ENCODE measurements around the gene HBQ1.
"Not testable (repeated sequence)": the region's sequence is repeated elsewhere in the genome, so short reads cannot be mapped to it uniquely, and the experiment has no call there.

HBQ1 gene

DNA sequence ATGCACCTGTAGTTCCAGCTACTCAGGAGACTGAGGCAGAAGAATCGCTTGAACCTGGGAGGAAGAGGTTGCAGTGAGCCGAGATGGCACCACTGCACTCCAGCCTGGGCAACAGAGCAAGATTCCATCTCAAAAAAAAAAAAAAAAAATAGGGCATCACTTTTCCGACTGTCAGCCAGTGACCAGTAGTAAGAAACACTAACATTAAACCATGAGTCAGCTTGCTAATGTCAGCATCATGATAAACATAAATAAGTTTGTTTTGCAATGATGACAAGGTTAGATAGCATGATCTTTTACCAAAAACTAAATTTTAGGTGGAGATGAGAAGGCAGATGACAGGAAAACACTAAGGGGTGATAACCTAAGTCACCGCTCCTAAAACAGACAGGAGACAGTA, 29.1 kb downstream of the HBQ1 start:
- DNase-seq (ENCODE audit: low spot score): not testable (repeated sequence)

DNA sequence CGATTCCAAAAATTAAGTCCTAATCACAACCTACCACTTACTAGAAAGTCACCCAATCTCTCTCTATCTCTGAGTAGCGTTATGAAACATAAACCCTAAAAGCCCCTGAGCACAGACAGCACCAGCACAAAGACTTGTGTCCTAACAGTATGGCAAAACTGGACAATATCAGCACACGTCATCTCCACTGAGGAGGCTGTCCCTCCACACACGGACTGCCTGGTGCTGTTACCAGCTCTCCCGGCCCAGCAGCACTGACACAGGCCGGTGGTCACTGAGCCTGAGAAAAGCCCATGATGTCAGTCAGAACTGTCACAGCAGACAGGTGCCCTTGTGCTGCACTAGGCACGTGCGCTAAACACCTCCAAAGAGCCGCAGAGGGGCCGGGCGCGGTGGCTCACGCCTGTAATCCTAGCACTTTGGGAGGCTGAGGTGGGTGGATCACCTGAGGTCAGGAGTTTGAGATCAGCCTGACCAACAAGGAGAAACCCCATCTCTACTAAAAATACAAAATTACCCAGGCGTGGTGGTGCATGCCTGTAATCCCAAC, 31.4 kb downstream of the HBQ1 start:
- DNase-seq (ENCODE audit: low spot score): not testable (repeated sequence)

DNA sequence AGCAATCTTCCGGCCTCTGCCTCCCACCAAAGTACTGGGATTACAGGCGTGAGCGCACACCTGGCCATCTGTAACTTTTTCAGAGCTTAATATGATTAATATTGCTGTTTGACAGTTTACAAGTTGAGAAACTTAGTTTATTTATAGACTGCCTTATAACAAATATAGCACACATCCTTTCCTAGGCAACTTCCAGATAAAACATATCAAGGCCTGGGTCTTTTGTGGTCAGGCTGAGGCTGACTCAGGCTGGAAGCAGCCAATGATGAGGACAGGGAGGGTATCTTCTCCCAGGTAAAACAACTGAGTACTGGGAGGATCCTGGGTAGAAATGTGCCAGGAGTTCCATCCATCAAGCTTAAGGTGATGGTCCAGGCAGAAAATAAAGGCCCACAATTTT, 32.7 kb downstream of the HBQ1 start:
- DNase-seq (ENCODE audit: low spot score): no peak

DNA sequence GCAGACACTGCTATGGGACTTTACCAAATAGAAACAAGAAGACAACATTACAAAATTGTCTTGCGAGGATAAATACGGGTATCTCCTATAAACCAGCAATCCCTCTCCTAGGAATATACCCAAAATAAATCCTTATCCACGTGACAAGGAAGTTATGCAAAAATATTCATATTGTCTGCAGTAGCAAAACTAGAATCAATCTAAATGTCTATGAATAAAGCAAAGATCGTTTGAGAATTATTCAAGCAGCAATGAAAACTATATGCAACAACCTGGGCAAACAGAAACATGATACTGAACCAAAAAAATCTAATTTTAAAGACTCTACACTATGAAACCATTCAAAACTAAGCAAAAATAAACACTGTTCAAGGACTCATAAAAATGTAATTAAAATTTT, 39.8 kb downstream of the HBQ1 start:
- no peak for DNase-seq (ENCODE audit: low spot score)

DNA sequence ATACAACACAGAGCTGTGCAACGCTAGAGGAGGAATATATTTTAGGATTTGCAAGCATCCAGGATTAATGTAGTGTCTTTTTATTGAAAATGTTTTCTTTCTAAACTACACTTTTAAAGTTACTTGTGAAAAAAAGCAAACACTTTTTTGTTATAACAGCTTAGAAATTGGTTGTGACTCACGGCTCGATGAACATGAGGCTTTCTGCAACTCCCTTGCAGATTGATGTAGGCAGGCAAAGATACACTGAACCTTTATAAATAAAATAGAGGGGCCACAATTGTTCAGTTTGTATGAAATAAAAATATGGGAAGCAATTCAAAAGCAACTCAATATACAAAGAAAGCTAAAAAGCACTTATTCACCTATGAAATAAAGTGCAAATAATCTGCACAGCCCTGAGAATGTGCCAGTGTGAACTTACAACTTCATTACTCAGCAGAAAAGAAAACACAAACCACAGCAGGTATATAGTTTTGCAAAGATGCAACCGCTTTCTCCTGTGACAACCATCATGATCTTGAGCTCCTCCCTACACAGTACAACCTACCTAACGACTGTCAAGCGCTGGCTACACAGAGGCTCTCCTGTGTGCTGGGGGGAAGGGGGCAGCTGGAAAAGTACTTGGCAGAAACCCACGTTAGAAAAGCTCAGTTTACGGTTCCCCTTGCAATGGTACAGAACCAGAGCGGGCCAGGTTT, 48.0 kb downstream of the HBQ1 start:
- DNase-seq (ENCODE audit: low spot score): no peak

DNA sequence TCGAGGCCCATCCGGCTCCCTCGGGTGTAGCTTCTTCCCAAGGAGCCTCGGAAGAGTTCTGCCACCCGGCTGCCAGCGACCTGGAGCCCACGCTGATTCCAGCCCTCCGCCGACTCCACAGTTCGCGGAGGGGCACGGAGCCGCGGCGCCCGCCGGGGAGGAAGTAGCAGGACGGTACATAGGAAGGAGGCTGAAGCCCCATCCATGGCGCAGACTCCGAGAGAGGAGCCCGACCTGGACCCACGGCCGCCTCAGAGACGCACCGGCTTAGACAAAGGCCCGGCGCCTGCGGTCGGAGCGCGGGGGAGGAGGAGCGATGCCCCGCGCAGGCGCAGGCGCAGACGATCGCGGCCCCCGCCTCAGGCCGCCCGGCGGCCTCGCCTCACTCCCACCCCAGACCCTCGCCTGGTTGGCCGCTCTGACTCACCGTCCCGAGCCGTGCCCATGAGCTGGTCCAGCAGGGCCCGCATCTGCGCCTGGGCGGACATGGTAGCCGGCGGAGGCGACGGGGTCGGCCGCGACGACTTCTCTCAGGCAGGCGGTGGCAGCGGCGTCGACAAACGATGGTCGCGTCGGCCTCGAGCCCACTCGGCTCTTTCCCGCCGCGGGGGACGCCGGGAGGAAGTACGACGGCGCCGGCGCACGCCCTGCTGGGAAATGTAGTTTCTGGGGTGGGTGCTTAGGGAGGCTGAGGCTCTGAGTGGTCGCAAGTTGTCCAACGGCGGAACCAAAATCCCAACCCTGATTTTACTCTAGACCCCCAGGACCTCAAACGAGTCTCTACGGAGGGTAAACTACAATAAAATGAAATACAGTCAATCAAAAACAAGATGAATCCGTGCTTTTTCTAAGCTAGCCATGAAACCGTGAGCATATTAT, 48.8 kb downstream of the HBQ1 start, which contains the start of gene LUC7L:
TSS of gene LUC7L (minus strand) at position 598 of the 879 bp plus-strand sequence. CDS start at position 488, 110 bp downstream.
- peak; percentile 96 for DNase-seq (ENCODE audit: low spot score)

DNA sequence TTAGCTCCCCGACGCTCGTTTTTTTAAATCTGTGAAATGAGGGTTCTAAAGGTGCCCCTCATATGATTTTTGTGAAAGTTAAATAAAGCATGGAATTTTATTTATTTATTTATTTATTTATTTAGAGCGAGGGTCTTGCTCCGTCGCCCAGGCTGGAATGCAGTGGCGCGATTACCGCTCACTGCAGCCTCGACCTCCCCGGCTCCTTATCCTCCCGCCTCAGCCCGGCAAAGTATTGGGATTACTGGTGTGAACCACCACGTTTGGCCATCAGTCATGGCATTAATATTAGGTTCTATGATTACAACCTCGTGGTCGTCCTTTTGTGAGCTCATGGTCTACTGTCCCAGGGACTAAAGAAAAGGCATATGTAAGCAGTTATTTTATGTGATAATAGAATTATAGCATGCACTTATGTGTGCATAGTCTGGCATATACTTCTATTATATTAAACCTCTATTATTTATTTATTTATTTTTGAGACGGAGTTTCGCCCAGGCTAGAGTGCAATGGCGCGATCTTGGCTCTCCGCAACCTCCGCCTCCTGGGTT, 49.5 kb downstream of the HBQ1 start:
- DNase-seq (ENCODE audit: low spot score): no peak

DNA sequence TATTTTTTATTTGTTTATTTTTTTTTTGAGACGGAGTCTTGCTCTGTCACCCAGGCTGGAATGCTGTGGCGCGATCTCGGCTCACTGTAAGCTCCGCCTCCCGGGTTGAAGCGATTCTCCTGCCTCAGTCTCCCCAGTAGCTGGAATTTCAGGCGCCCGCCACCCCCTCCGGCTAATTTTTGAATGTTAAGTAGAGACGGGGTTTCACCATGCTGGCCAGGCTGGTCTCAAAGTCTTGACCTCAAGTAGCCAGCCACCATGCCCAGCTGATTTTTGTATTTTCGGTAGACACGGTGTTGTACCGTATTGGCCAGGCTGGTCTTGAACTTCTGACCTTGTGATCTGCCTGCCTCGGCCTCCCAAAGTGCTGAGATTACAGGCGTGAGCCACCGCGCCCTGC, 50.1 kb downstream of the HBQ1 start:
- not testable (repeated sequence) for DNase-seq (ENCODE audit: low spot score)
